HCT116 (cell line): ENCODE data around the gene NCAPG. TPM values are rescaled to one million over a fixed set of nuclear protein-coding genes. Genes with fewer than 3 reads are reported as not detected.

ENCODE experiments used
- ATAC-seq: fragments of 200-7000 bp; cut with Tn5 transposase; 2 replicates; pipeline ENCODE4 v1.9.1; 2020; ENCODE audit warnings: mild to moderate bottlenecking, moderate library complexity
- BruUV-seq: library from RNA; stranded (reverse); fragments of 400-500 nt; replicated peaks from 2 replicates; lab custom pipeline; 2021; lab: Mats Ljungman, UMichigan
- CTCF ChIA-PET: fragments of 300-600 bp; sonication (Branson Sonifier 250); formaldehyde crosslinking; loops from one replicate; lab custom pipeline; 2021; ENCODE audit warnings: antibody characterized with exemption; lab: Charles Lee
- POLR2A ChIA-PET: fragments of 300-600, 350-600 bp; sonication (Branson Sonifier 250); formaldehyde crosslinking; loops from one replicate; lab custom pipeline; 2021; ENCODE audit warnings: antibody characterized with exemption; lab: Charles Lee
- RAD21 ChIA-PET, 2 experiments: fragments of 300-600 bp; sonication (Branson Sonifier 250); formaldehyde crosslinking; loops; one replicate each; lab custom pipeline; 2023; ENCODE audit warnings: low total read pairs in 2 of 2; ENCODE audit not compliant: uncharacterized antibody in 2 of 2, unreplicated experiment in 2 of 2, low non-redundant PET in 1 of 2; lab: Charles Lee
- DNase-seq: peaks from one replicate; pipeline ENCODE4 v3.0.0-alpha.2; 2010; ENCODE audit warnings: low read depth, low spot score
- H2AFZ ChIP-seq: fragments of 200-600 bp; shearing (Covaris generic), sonication (generic); 2 replicates; pipeline ENCODE4 v1.6.1; 2017; ENCODE audit warnings: low read depth, mixed run types, mixed read lengths, antibody characterized with exemption, low read length; ENCODE audit not compliant: poor library complexity, severe bottlenecking
- H3K27ac ChIP-seq: 2 replicates; pipeline ENCODE4 v1.5.1; 2012; ENCODE audit warnings: low read depth, low read length
- H3K27me3 ChIP-seq: fragments of 200-600 bp; sonication (generic); 2 replicates; pipeline ENCODE4 v1.6.1; 2016; ENCODE audit warnings: mixed run types, low read length, mixed read lengths; ENCODE audit not compliant: insufficient read depth
- H3K36me3 ChIP-seq, 2 experiments: fragments of 200-500 bp in 1 of 2; fragments of 200-600 bp in 1 of 2; sonication (Bioruptor generic) in 1 of 2; sonication (generic) in 1 of 2; 2 replicates each; pipeline versions ENCODE4 v1.5.1 to v1.6.1; 2014 to 2016; ENCODE audit warnings: low read length in 2 of 2, inconsistent platforms in 1 of 2, mixed read lengths in 1 of 2, mixed run types in 1 of 2; ENCODE audit not compliant: insufficient read depth in 2 of 2, control insufficient read depth in 1 of 2
- H3K4me1 ChIP-seq, 2 experiments: fragments of 200-600 bp in 1 of 2; sonication (generic) in 1 of 2; 2 replicates each; pipeline versions ENCODE4 v1.5.1 to v1.6.1; 2012 to 2017; ENCODE audit warnings: low read length in 2 of 2, inconsistent platforms in 1 of 2, mild to moderate bottlenecking in 1 of 2, mixed read lengths in 1 of 2, mixed run types in 1 of 2, moderate library complexity in 1 of 2; ENCODE audit not compliant: insufficient read depth in 2 of 2, control insufficient read depth in 1 of 2
- H3K4me2 ChIP-seq: fragments of 200-600 bp; sonication (generic); 2 replicates; pipeline ENCODE4 v1.6.1; 2017; ENCODE audit warnings: mixed run types, low read length, mixed read lengths
- H3K4me3 ChIP-seq, 2 experiments: fragments of 200-600 bp in 1 of 2; sonication (generic) in 1 of 2; replicated peaks in 1 of 2; 2 replicates each; pipeline ENCODE4 v1.5.1; 2011 to 2016; ENCODE audit warnings: low read length in 2 of 2, control low read depth in 1 of 2, low read depth in 1 of 2, mild to moderate bottlenecking in 1 of 2, mixed read lengths in 1 of 2, mixed run types in 1 of 2
- H3K79me2 ChIP-seq: fragments of 200-600 bp; sonication (generic); 2 replicates; pipeline ENCODE4 v1.6.1; 2017; ENCODE audit warnings: mild to moderate bottlenecking, mixed run types, low read length, moderate library complexity, mixed read lengths; ENCODE audit not compliant: insufficient read depth
- H3K9ac ChIP-seq: fragments of 200-600 bp; sonication (generic); 2 replicates; pipeline ENCODE4 v1.6.1; 2016; ENCODE audit warnings: low read length, mixed read lengths
- H3K9me2 ChIP-seq: fragments of 200-600 bp; sonication (generic), shearing (Covaris generic); 2 replicates; pipeline ENCODE4 v1.6.1; 2017; ENCODE audit warnings: mixed run types, mild to moderate bottlenecking, moderate library complexity; ENCODE audit not compliant: insufficient read depth
- H3K9me3 ChIP-seq, 2 experiments: fragments of 200-500 bp in 1 of 2; fragments of 200-600 bp in 1 of 2; sonication (Bioruptor generic) in 1 of 2; sonication (generic) in 1 of 2; 2 replicates each; pipeline ENCODE4 v1.6.1; 2014 to 2017; ENCODE audit warnings: low read length in 2 of 2, mixed read lengths in 2 of 2, inconsistent platforms in 1 of 2, low read depth in 1 of 2, mild to moderate bottlenecking in 1 of 2, mixed run types in 1 of 2, moderate library complexity in 1 of 2; ENCODE audit not compliant: control insufficient read depth in 1 of 2, insufficient read depth in 1 of 2
- H4K20me1 ChIP-seq: fragments of 200-600 bp; sonication (generic), shearing (Covaris generic); 2 replicates; pipeline ENCODE4 v1.6.1; 2017; ENCODE audit warnings: mixed run types, mild to moderate bottlenecking, moderate library complexity; ENCODE audit not compliant: insufficient read depth
- CBX3 ChIP-seq: IDR thresholded peaks from 2 replicates; pipeline ENCODE4 v1.6.1; 2012; ENCODE audit warnings: low read depth
- ELF1 ChIP-seq: IDR thresholded peaks from 2 replicates; pipeline ENCODE4 v1.6.1; 2012; ENCODE audit warnings: low read depth, borderline replicate concordance
- RAD21 ChIP-seq: IDR thresholded peaks from 2 replicates; pipeline ENCODE4 v1.6.1; 2012; ENCODE audit warnings: low read depth, mild to moderate bottlenecking
- SIN3A ChIP-seq: IDR thresholded peaks from 2 replicates; pipeline ENCODE4 v1.6.1; 2012; ENCODE audit warnings: low read depth
- SRF ChIP-seq: IDR thresholded peaks from 2 replicates; pipeline ENCODE4 v1.6.1; 2012; ENCODE audit warnings: low read depth
- TCF7L2 ChIP-seq: IDR thresholded peaks from 2 replicates; pipeline ENCODE4 v1.7.0; 2011; ENCODE audit warnings: borderline replicate concordance, inconsistent platforms; ENCODE audit not compliant: insufficient read depth, insufficient read length; ENCODE audit errors: extremely low read depth
- intact Hi-C: fragments of 100-400 bp; cut with micrococcal nuclease; formaldehyde crosslinking; loops from 2 replicates; pipeline ENCODE4 v1.10.0; 2022
- total RNA-seq: library from RNA; stranded (reverse); gene quantifications from one replicate; pipeline ENCODE4 v1.2.1, GENCODE V29; 2021; ENCODE audit not compliant: unreplicated experiment
- TF ChIP-seq, protein P1 (sequence below): IDR thresholded peaks from 2 replicates; pipeline ENCODE4 v1.6.1; 2011; ENCODE audit warnings: mild to moderate bottlenecking, low read length, moderate library complexity; ENCODE audit not compliant: insufficient replicate concordance; ENCODE audit errors: extremely low read depth

The NCAPG gene
- total RNA-seq, 1 experiment from 2014 or later: 79.4 TPM

DNA sequence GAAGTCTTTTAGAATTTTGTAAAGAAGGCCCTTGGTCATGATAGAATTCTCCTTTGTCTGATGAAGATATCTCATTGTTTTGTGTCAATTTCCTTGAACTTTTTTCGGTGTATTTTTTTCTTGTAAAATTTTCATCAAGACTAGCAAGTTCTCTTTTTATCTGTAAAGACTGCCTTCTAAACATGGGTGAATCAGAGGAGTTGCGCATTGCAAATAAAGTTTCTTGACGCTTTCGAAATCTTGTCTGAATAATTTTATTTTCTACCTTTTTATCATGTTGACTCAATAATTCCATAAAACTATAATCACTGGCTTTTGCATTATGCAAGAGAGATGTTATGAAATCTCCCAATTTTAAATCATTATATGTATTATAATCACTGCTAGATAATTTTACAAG is 66.2 kb downstream of the NCAPG start (continued):
- TF ChIP-seq, protein P1, sequence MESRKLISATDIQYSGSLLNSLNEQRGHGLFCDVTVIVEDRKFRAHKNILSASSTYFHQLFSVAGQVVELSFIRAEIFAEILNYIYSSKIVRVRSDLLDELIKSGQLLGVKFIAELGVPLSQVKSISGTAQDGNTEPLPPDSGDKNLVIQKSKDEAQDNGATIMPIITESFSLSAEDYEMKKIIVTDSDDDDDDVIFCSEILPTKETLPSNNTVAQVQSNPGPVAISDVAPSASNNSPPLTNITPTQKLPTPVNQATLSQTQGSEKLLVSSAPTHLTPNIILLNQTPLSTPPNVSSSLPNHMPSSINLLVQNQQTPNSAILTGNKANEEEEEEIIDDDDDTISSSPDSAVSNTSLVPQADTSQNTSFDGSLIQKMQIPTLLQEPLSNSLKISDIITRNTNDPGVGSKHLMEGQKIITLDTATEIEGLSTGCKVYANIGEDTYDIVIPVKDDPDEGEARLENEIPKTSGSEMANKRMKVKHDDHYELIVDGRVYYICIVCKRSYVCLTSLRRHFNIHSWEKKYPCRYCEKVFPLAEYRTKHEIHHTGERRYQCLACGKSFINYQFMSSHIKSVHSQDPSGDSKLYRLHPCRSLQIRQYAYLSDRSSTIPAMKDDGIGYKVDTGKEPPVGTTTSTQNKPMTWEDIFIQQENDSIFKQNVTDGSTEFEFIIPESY: no peak
- TF ChIP-seq RAD21: no peak
- no peak for TF ChIP-seq ELF1
- no peak for TF ChIP-seq TCF7L2
- no peak for TF ChIP-seq CBX3
- no peak for TF ChIP-seq SRF
- TF ChIP-seq, all 23 proteins: peak for 0

DNA sequence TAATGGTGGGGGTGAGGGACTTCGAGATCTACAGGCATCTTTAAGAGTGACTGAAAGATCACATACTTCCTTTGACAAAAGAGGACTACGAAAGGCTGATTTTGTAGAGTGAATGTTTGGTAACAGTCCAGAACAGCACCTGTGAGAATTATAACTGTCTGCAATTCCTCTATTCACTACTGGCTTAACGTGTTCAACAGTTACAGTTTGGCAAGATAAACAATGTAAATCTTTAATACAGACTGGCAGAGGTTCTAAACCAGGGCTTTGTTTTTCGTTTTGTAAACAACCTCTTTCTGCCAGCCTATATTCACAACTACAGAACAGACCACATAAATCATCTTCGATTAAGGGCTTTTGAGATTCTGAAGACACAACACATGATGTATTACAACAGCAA is 66.9 kb downstream of the NCAPG start:
- no peak overlapping the region for H2AFZ ChIP-seq
- no peaks in the 10 kb centered on the region for H3K36me3 ChIP-seq
- intact Hi-C loops: no loop called here
- no peaks in the 10 kb centered on the region for H3K4me1 ChIP-seq
- ATAC-seq: no peak
- ChIA-PET CTCF (no interaction called here), POLR2A (no interaction called here), RAD21 (no interaction called here)
- no peaks in the 10 kb centered on the region for H4K20me1 ChIP-seq
- BruUV-seq: no TSS peak
- no peak overlapping the region for H3K27ac ChIP-seq
- TF ChIP-seq SIN3A: no peak
- TF ChIP-seq, protein P1: no peak
- no peaks in the 10 kb centered on the region for H3K79me2 ChIP-seq
- no peak overlapping the region for H3K9ac ChIP-seq
- H3K4me2 ChIP-seq: no peak overlapping the region
- H3K27me3 ChIP-seq: no peaks in the 10 kb centered on the region
- no peaks in the 10 kb centered on the region for H3K9me2 ChIP-seq
- DNase-seq: no peak
- no peak overlapping the region for H3K4me3 ChIP-seq
- no peaks in the 10 kb centered on the region for H3K9me3 ChIP-seq
